ENCODE measurements around the gene RTKN2.
"Not testable (repeated sequence)": the region's sequence is repeated elsewhere in the genome, so short reads cannot be mapped to it uniquely, and the experiment has no call there.

RTKN2 gene

DNA sequence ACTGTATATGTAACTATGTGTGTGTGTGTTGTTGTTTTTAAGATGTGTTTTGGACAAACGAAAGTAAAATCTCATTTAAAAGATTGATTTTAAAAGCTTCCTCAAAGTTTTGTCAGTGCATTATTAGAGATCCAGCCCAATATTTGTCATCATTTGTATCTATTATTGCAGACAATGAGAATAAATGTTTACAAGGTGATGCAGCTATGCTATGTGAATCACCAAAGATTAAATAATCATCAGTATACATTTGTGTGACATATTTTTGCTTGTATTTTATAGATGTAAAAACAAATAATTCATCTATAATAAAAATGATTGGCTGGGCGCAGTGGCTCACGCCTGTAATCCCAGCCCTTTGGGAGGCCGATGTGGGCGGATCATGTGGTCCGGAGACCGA is 35.3 kb upstream of the RTKN2 start:
- no peak for FAIRE-seq
- no peak for DNase-seq (ENCODE audit: insufficient read length, low spot score)
- TF ChIP-seq, protein P1, sequence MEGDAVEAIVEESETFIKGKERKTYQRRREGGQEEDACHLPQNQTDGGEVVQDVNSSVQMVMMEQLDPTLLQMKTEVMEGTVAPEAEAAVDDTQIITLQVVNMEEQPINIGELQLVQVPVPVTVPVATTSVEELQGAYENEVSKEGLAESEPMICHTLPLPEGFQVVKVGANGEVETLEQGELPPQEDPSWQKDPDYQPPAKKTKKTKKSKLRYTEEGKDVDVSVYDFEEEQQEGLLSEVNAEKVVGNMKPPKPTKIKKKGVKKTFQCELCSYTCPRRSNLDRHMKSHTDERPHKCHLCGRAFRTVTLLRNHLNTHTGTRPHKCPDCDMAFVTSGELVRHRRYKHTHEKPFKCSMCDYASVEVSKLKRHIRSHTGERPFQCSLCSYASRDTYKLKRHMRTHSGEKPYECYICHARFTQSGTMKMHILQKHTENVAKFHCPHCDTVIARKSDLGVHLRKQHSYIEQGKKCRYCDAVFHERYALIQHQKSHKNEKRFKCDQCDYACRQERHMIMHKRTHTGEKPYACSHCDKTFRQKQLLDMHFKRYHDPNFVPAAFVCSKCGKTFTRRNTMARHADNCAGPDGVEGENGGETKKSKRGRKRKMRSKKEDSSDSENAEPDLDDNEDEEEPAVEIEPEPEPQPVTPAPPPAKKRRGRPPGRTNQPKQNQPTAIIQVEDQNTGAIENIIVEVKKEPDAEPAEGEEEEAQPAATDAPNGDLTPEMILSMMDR (IDR thresholded peaks at IDR 0.05; ENCODE audit: insufficient read depth, missing control alignments), result no peak

DNA sequence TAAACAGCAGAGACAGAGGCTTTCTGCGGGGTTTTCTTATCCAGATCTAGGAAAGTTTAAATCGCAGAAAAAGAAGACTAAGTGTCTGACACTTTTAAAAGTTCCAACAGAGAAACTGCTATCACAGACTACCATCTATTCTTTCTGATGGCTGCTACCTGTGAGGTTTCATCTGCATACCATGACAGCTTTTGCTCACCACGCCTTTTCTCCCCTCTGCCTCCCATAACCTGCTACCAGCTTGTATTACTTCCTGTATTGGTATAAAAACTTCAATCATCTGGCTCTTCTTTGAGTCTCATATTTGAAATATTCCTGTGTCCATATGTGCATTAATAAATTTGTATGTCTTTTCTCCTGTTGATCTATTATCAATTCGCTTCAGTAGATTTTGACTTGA is 34.1 kb upstream of the RTKN2 start:
- FAIRE-seq (no peak), DNase-seq (ENCODE audit: insufficient read length, low spot score) (no peak)
- TF ChIP-seq, protein P1 (IDR thresholded peaks at IDR 0.05; ENCODE audit: insufficient read depth, missing control alignments), result no peak

DNA sequence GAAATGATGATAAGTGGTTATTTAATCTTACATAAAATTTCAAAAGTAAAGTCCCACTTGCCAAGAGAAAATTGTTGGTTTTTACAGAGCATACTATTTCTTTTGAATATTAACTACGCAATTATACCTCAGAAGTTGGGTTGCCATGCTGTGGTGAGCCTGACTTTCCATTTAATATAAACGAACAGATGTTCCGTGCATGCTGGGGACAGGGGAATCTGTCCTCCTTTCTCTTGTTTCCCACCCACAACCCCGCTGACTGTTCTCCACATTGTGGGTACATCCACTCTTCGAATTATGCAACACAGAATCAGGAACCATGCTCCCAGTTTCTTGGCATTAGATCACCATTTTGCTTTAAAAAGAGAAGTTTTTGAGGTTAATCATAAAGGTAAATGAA is 29.2 kb upstream of the RTKN2 start:
- TF ChIP-seq, protein P1 (IDR thresholded peaks at IDR 0.05; ENCODE audit: insufficient read depth, missing control alignments), result no peak
- FAIRE-seq, result no peak
- DNase-seq (ENCODE audit: insufficient read length, low spot score), result no peak

DNA sequence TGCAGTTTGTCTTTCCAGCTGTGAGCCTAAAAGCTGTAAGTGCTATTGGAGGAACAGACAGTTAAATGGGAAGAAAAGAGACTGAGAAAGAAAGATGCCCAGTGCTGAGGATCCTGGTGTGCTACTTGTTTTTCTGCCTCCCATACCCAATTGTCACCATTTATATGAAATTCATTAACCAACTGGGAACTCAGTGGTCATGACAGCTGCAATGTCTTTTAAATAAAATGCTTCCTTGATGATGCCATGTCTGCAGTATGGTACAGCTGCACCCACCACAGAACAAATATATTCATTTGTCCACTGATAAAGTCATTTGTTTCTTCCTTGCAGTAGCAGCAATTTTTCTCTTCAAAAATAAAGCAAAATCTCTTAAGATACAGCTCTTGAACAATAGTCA is 15.6 kb upstream of the RTKN2 start:
- FAIRE-seq (no peak), DNase-seq (ENCODE audit: insufficient read length, low spot score) (no peak)
- TF ChIP-seq, protein P1 (IDR thresholded peaks at IDR 0.05; ENCODE audit: insufficient read depth, missing control alignments), result no peak

DNA sequence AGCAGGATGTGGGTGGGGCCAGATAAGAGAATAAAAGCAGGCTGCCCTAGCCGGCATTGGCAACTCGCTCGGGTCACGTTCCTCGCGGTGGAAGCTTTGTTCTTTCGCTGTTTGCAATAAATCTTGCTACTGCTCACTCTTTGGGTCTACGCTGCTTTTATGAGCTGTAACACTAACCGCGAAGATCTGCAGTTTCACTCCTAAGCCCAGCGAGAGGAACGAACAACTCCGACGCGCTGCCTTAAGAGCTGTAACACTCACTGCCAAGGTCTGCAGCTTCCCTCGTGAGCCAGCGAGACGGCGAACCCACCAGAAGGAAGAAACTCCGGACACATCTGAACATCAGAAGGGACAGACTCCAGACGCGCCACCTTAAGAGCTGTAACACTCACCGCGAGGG is 12.7 kb upstream of the RTKN2 start:
- not testable (repeated sequence) for FAIRE-seq; DNase-seq (ENCODE audit: insufficient read length, low spot score)

DNA sequence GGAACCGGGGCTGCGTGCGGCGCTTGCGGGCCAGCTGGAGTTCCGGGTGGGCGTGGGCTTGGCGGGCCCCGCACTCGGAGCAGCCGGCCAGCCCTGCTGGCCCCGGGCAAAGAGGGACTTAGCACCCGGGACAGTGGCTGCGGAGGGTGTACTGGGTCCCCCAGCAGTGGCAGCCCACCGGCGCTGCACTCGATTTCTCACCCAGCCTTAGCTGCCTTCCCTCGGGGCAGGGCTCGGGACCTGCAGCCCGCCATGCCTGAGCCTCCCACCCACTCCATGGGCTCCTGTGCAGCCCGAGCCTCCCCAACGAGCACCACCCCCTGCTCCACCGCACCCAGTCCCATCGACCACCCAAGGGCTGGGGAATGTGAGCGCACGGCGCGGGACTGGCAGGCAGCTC is 11.7 kb upstream of the RTKN2 start:
- DNase-seq (ENCODE audit: insufficient read length, low spot score); FAIRE-seq: not testable (repeated sequence)

DNA sequence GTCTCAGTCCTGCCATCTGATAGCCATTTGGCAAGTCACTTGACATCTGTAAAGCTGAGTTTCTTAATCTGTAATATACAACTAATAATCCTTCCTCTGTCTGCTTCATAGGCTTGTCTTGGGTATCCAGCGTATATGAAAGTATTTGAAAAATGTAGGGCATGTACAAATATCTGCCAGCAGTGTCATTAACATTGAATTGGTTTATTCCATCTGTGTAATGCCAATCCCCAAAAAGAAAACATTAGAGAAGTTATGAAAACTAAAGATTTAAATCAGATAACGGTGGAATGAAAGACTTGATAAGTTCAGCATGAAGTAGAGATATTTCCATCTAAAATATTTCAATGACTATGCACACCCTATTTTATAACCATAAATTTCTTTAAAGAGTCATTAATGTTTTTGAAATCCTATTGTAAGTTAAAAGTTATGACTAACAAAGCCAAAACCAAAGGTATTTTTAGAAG is 9.8 kb upstream of the RTKN2 start:
- DNase-seq (ENCODE audit: insufficient read length, low spot score) (no peak), FAIRE-seq (no peak)
- TF ChIP-seq, protein P1 (IDR thresholded peaks at IDR 0.05; ENCODE audit: insufficient read depth, missing control alignments), result no peak

DNA sequence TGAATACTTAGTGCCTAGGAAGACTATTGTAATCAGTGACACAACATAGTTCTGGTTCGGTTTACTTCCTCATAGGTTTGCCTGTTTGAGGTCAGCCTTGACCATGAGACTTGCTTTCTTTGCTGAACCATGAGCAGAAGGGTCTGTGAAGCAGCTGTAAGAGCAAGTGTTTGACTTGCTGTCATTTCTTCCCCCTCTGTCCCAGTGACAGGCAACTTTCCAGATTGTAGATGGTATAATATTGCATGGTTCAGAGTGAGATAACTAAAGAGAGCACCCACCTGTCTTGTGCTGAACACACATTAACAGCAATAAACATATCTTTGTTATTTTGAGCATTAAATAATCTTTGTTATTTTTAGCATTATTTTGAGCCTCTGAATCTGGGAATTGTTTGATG is 9.3 kb upstream of the RTKN2 start:
- DNase-seq (ENCODE audit: insufficient read length, low spot score) (no peak), FAIRE-seq (no peak)
- TF ChIP-seq, protein P1 (IDR thresholded peaks at IDR 0.05; ENCODE audit: insufficient read depth, missing control alignments), result no peak
